ENCODE results near the gene NDUFB10.
A peak's percentile ranks its signal among the peaks of the same experiment; 100 is the strongest.

Gene NDUFB10

DNA sequence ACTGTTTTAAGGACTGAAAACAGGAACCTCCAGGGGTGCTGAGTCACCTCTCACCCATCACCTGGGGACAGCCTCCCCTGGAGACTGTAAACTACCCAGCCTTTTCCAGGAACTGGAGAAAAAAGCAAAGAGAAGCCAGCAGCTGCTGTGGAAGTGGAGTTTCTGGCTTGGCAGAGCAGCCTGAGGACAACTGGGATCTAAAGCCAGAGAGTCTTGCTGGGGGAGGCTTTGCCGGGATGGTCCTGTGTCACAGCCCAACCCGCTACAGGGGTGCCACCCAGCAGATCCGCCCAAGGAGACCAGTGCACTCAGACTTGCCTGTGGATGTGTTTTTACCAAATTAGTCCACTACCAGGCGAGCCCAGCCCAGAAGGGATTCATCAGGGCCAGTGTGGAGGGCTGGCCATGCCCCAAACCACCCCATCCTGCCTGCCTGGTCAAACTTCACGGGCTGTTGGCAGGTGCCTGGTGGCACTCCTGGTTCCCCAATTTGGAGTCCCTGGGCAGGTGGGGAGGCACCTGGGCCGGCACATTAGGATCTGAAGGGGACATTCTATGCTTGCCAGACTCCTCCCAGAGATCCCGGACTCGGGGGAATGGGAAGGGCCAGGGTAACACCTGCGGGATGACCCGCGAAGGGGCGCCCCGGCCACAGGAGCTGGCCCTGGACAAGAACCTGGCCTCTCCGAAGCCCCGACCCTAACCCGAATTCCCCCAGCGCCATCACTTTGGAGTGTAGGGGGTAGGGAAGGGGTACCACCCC is 17.1 kb upstream of the NDUFB10 start:
- peak overlapping the region; percentile 61 for H3K4me3 ChIP-seq (ENCODE audit: low read depth, low read length)
- H3K79me2 ChIP-seq, result no peaks in the 10 kb centered on the region
- H3K9ac ChIP-seq, result no peak overlapping the region
- H3K4me1 ChIP-seq, result peaks cover 8% of the 10 kb centered on the region
- H2AFZ ChIP-seq, result peak overlapping the region; percentile 93
- H3K27me3 ChIP-seq (ENCODE audit: control insufficient read depth, insufficient read depth, low read length), result no peaks in the 10 kb centered on the region
- TF ChIP-seq, protein P1, sequence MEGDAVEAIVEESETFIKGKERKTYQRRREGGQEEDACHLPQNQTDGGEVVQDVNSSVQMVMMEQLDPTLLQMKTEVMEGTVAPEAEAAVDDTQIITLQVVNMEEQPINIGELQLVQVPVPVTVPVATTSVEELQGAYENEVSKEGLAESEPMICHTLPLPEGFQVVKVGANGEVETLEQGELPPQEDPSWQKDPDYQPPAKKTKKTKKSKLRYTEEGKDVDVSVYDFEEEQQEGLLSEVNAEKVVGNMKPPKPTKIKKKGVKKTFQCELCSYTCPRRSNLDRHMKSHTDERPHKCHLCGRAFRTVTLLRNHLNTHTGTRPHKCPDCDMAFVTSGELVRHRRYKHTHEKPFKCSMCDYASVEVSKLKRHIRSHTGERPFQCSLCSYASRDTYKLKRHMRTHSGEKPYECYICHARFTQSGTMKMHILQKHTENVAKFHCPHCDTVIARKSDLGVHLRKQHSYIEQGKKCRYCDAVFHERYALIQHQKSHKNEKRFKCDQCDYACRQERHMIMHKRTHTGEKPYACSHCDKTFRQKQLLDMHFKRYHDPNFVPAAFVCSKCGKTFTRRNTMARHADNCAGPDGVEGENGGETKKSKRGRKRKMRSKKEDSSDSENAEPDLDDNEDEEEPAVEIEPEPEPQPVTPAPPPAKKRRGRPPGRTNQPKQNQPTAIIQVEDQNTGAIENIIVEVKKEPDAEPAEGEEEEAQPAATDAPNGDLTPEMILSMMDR (IDR thresholded peaks at IDR 0.05), result no peak
- H3K9me3 ChIP-seq (ENCODE audit: control insufficient read depth, low read length), result no peaks in the 10 kb centered on the region
- no peaks in the 10 kb centered on the region for H3K36me3 ChIP-seq (ENCODE audit: control insufficient read depth, insufficient read depth, low read length)
- peak overlapping the region; percentile 89 for H3K4me2 ChIP-seq (ENCODE audit: low read length)
- H3K27ac ChIP-seq, result peak overlapping the region; percentile 47

DNA sequence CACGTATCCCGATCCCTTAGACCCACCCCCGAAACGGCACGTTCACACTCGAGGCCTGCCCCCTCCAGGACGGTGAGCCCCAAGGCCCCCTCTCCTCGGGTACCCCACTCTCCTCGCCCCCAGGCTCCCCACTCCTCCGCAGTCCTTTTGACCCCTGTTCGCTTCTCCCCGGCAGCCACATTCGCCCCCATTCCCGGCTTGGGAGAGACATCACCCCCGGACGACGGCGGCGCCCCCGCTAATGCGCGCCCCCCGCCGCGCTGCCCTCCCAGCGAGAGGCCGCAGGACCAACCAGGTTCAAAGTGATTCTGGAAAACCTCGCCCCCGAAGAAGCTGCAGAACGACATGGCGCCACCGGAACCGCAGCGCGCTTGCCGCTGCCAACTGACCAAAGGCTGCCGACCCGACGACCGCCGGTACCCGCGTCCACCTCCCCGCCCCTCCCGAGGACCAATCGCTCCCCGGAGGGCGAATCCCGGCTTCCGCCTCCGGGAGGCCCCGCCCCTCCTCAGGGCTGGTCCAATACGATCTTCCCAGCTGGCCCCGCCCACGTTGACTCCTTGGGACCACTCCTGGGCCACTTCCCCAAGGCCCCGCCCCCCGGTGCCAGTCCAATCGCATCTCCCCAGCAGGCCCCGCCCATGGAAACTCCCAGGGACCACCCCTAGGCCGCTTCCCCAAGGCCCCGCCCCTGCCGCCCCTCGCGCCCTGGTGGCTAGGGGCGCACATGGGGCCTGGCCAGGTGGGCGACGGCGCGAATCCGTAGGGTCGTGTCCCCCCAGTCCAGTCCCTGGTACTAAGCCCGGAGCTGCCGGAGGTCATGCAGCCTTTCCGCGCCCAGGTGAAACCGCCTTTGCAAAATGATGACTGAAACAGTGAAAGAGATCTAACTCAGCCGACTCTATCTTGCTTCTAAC is 16.3 kb upstream of the NDUFB10 start, which contains the start of gene MSRB1:
MSRB1 (minus strand) TSS at position 390 of the 917 bp plus-strand sequence; CDS start at position 347, 43 bp downstream.
- H3K9me3 ChIP-seq (ENCODE audit: control insufficient read depth, low read length), result no peaks in the 10 kb centered on the region
- H3K4me3 ChIP-seq (ENCODE audit: low read depth, low read length), result peak within 1 kb of the TSS; percentile 61
- H3K27ac ChIP-seq, result peak within 1 kb of the TSS; percentile 47
- no peaks in the 10 kb centered on the region for H3K79me2 ChIP-seq
- TF ChIP-seq, protein P1 (IDR thresholded peaks at IDR 0.05), result no peak
- H2AFZ ChIP-seq, result peak within 1 kb of the TSS; percentile 93
- no peaks in the 10 kb centered on the region for H3K27me3 ChIP-seq (ENCODE audit: control insufficient read depth, insufficient read depth, low read length)
- no peak within 1 kb of the TSS for H3K9ac ChIP-seq
- peak within 1 kb of the TSS; percentile 89 for H3K4me2 ChIP-seq (ENCODE audit: low read length)
- H3K4me1 ChIP-seq, result peaks cover 8% of the 10 kb centered on the region
- H3K36me3 ChIP-seq (ENCODE audit: control insufficient read depth, insufficient read depth, low read length), result no peaks in the 10 kb centered on the region

DNA sequence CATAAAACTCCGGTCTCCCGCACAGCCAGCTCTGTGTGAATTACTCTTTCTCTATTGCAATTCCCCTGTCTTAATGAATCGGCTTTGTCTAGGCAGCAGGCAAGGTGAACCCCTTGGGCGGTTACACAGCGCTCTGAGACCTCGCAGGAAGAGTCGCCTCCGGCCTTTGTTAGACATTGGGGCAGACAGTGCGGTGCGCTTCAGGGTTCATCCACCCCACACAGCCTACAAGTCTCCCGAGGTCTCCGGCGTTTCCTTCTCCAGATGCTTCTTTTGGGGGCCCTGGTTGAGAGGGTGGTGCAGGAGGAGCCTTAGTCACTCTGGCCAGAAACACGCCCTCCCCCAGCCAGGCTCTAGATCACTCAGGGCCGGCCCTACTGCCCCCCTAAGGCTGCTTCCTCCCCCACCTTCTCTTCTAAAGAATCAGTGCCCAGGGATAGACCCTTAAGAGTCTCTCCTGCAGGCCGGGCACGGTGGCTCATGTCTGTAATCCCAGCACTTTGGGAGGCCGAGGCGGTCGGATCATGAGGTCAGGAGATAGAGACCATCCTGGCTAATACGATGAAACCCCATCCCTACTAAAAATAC is 14.6 kb upstream of the NDUFB10 start:
- H3K4me1 ChIP-seq, result peaks cover 8% of the 10 kb centered on the region
- H3K27ac ChIP-seq, result no peak overlapping the region
- no peaks in the 10 kb centered on the region for H3K9me3 ChIP-seq (ENCODE audit: control insufficient read depth, low read length)
- no peak overlapping the region for H3K4me2 ChIP-seq (ENCODE audit: low read length)
- H3K27me3 ChIP-seq (ENCODE audit: control insufficient read depth, insufficient read depth, low read length), result no peaks in the 10 kb centered on the region
- no peak overlapping the region for H2AFZ ChIP-seq
- no peaks in the 10 kb centered on the region for H3K36me3 ChIP-seq (ENCODE audit: control insufficient read depth, insufficient read depth, low read length)
- no peaks in the 10 kb centered on the region for H3K79me2 ChIP-seq
- no peak overlapping the region for H3K9ac ChIP-seq
- no peak overlapping the region for H3K4me3 ChIP-seq (ENCODE audit: low read depth, low read length)
- TF ChIP-seq, protein P1 (IDR thresholded peaks at IDR 0.05), result no peak

DNA sequence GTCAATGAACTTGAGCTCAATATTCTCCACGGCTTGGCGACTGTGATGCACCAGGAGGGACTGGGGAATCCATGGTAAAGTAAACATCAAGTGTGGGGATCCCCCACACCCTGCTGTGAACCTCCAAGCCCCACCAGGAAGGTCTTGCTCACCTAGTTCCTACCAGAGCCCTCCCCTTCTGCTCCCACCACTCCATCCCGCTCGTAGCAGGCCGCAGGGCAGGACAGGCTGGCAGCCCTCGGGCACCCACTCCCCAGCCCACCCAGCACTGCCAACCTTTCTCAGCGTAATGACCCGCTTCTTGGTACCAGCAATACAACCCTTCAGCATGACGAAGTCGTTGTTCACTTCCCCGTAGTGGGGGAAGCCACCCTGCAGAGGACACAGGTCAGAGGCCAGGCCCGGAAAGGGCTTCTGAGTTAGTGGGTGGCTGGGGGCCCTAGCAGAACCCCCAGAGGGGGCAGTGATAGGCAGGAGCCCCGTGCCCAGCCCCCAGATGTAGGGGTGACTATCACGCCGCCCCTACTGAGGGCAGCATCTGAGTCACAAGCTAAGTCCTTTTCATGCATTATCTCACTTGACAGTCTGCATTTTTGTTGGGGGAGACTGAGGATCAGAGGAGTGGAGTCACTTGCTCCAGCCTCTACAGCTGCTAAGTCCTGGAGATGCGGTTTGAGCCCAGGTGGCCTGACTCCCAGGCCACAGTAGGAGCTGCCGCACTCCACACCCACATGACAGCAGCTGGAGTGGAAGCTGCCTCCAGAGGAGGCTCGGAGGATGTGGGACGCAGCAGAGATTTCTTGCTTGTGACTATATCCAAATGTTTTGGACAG is 13.6 kb upstream of the NDUFB10 start:
- Histone ChIP-seq H3K4me1 (peaks cover 8% of the 10 kb centered on the region), H3K9ac (no peak overlapping the region)
- TF ChIP-seq, protein P1 (IDR thresholded peaks at IDR 0.05), result no peak

More for the DNA sequence above, 13.6 kb upstream of the NDUFB10 start:
- no peak overlapping the region for H3K4me2 ChIP-seq (ENCODE audit: low read length)
- H3K36me3 ChIP-seq (ENCODE audit: control insufficient read depth, insufficient read depth, low read length), result no peaks in the 10 kb centered on the region
- H3K27ac ChIP-seq, result no peak overlapping the region
- no peak overlapping the region for H2AFZ ChIP-seq
- H3K9me3 ChIP-seq (ENCODE audit: control insufficient read depth, low read length), result no peaks in the 10 kb centered on the region
- H3K79me2 ChIP-seq, result no peaks in the 10 kb centered on the region
- no peaks in the 10 kb centered on the region for H3K27me3 ChIP-seq (ENCODE audit: control insufficient read depth, insufficient read depth, low read length)
- no peak overlapping the region for H3K4me3 ChIP-seq (ENCODE audit: low read depth, low read length)

Measured in parathyroid adenoma (tissue), 2 donors.